K562 (cell line): ENCODE data around the gene SOCS3. TPM values are rescaled to one million over a fixed set of nuclear protein-coding genes. Genes with fewer than 3 reads are reported as not detected.

Experiments used
- AFF1 ChIP-seq, 2 experiments: fragments of 450-650 bp; IDR thresholded peaks; 2 replicates each; pipeline ENCODE4 v1.6.1; 2018; ENCODE audit warnings: mild to moderate bottlenecking in 2 of 2, low read depth in 1 of 2; ENCODE audit not compliant: partially characterized antibody in 2 of 2
- DPF2 ChIP-seq: fragments of 450-650 bp; IDR thresholded peaks from 2 replicates; pipeline ENCODE4 v1.6.1; 2016
- MGA ChIP-seq: fragments of 450-650 bp; IDR thresholded peaks from 2 replicates; pipeline ENCODE4 v1.6.1; 2016; ENCODE audit warnings: mild to moderate bottlenecking, moderate library complexity
- RNF2 ChIP-seq: sonication (generic); IDR thresholded peaks from 2 replicates; pipeline ENCODE4 v1.6.1; 2016
- RNF219 ChIP-seq: fragments of 250-450 bp; sonication (Bioruptor Pico); IDR thresholded peaks from 2 replicates; pipeline ENCODE4 v1.5.0; 2022; ENCODE audit warnings: mild to moderate bottlenecking
- ZC3H4 ChIP-seq: sonication (generic); formaldehyde crosslinking; IDR thresholded peaks from 2 replicates; pipeline ENCODE4 v1.9.0; 2021; ENCODE audit warnings: missing genetic modification reagents, borderline replicate concordance
- ZNF184 ChIP-seq: sonication (generic); formaldehyde crosslinking; IDR thresholded peaks from 2 replicates; pipeline ENCODE4 v1.5.0; 2020; ENCODE audit warnings: missing genetic modification reagents
- ZNF354B ChIP-seq: fragments of 250-450 bp; sonication (Bioruptor Pico); IDR thresholded peaks from 2 replicates; pipeline ENCODE4 v1.4.0; 2020
- polyA plus RNA-seq, 8 experiments: library from polyadenylated mRNA; depleted of rRNA in 4 of 8; stranded (reverse) in 5 of 8; unstranded in 3 of 8; fragments of >200 nt; fragmentation: Nextera tagmentation in 2 of 8; fragmentation: Illumina TruSeq in 1 of 8; extraction: Ambion mirVana in 2 of 8; extraction: Trizol in 1 of 8; gene quantifications; 2 replicates each; pipeline versions ENCODE4 v1.2.1 to v1.2.3, GENCODE V29; 2011 to 2014; ENCODE audit warnings: inconsistent platforms in 1 of 8, missing spikeins in 1 of 8
- total RNA-seq, 7 experiments: library from RNA; depleted of rRNA in 6 of 7; stranded (reverse); fragments of >200 nt in 6 of 7; fragmentation: Illumina TruSeq in 2 of 7; extraction: Trizol in 2 of 7; gene quantifications; 2 replicates each; pipeline versions ENCODE4 v1.2.1 to v1.2.3, GENCODE V29; 2011 to 2021; ENCODE audit warnings: low replicate concordance in 1 of 7

SOCS3 gene
- total and polyA plus RNA-seq, 9 of the 15 experiments (the other 6 are each of a cell fraction or from before 2014, with no cell fraction given): 0.56 to 38.9 (median 13.7) TPM

- TF ChIP-seq MGA (no peak), ZNF184 (no peak), ZNF354B (CRISPR knock-in tag) (no peak), AFF1 (IDR thresholded peaks at IDR 0.05; ENCODE audit: low read depth in 1 of 2, partially characterized antibody in 2 of 2) (no peak), DPF2 (0 out of 2 replicates have a peak, but pooled peaks have one; percentile 31), RNF219 (CRISPR knock-in tag) (no peak), RNF2 (no peak), ZC3H4 (no peak)
These were observed 13.1 kb downstream of the SOCS3 start (continued) for GRCh38 chr17:78346605-78347250.
